ENCODE results near the gene MRPL55. TPM values are rescaled to one million over a fixed set of nuclear protein-coding genes. Genes with fewer than 3 reads are reported as not detected.

The MRPL55 gene
- total and polyA plus RNA-seq, 2 of the 4 experiments (the other 2 are of a cell fraction): 48.9 to 95.4 TPM

DNA sequence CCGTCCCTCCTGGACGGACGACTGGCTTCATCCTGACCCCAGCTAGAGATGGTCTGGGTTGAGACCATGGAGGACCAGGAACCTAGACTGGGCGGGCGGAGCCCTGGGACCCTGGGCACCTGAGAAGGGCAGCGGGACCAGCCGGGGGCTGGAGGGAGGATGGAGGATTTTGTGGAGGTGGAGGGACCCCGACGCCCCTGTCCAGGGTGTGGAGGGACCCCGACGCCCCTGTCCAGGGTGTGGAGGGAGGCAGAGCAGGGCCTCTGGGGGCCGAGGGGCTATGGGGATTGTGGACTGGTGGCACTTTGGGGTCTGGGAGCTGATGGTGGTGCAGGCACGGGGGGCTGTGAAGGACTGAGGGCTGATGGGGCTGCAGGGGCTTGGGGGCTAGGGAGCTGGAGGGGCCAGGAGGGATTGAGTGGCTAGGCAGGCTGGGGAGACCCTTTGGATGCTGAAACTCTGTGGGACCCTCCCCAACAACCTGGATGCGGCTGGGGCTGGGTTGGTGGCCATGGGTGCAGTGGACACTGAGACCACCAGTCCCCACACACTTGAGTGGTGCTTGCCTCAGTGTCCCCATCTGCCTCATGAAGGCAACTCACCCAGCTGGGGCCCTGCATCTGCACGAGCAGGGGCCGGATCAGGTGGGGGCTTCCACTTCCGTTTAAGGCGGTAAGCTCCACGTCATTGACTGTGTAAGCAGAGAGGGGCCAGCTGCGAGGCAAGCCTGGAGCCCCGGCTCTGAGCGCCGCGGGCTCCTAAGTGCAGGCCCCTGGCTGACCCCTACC is 48.0 kb upstream of the MRPL55 start (continued):
- TF ChIP-seq BHLHE40 (IDR thresholded peaks at IDR 0.05; ENCODE audit: low read depth, low read length): no peak

DNA sequence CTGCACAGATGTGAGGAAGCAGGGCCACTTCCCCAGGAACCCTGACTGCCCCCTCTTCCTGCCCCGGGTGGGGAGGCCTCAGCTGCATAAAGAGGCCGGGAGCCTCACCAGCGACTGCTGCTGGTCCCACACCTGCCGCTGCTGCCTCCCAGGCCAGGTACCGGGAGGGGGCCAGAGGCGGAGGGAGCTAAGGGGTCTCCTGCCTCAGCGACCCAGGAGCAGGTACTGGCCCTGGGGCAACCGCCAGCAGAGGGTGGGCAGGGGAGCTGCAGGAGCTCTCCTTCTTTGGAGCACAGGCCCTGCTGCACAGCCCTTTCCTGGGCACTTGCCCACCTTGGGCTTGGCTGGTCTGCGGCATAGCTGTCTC is 47.4 kb upstream of the MRPL55 start:
- BruUV-seq (replicated peaks): no TSS peak
- Histone ChIP-seq H3K36me3 (ENCODE audit: control insufficient read depth, insufficient read depth, low read length) (no peaks in the 10 kb centered on the region), H3K4me1 (ENCODE audit: control insufficient read depth, insufficient read depth, low read length) (peaks cover 2% of the 10 kb centered on the region; the same call in 1 of the 2 replicates), H3K9ac (ENCODE audit: low read depth, low read length) (no peak overlapping the region), H4K91ac (ENCODE audit: insufficient read depth, low read depth, low read length) (no peak overlapping the region), H3K9me3 (ENCODE audit: control insufficient read depth, insufficient read depth, low read length) (no peaks in the 10 kb centered on the region), H3K18ac (ENCODE audit: low read depth, low read length) (no peak overlapping the region), H3K56ac (ENCODE audit: extremely low read depth, insufficient read depth, low read length) (no peak overlapping the region), H3K23ac (ENCODE audit: low read depth, low read length) (no peak overlapping the region), H3K9me1 (ENCODE audit: insufficient read depth, low read length) (peaks cover 12% of the 10 kb centered on the region; the same call in 1 of the 2 replicates), H2AFZ (replicated peaks; ENCODE audit: low read length, poor library complexity) (no peak overlapping the region), H3K14ac (replicated peaks; ENCODE audit: low read depth, low read length) (no peak overlapping the region), H2AK5ac (ENCODE audit: low read depth, low read length) (no peak overlapping the region), H3K27me3 (ENCODE audit: control insufficient read depth, insufficient read depth, low read length) (no peaks in the 10 kb centered on the region), H4K5ac (ENCODE audit: low read depth, low read length) (no peak overlapping the region), H3K27ac (ENCODE audit: insufficient read depth, low read length) (no peak overlapping the region), H3K4ac (ENCODE audit: low read depth, low read length) (no peak overlapping the region), H4K20me1 (ENCODE audit: insufficient read depth, low read length) (no peaks in the 10 kb centered on the region; the same call in 1 of the 2 replicates), H2BK15ac (ENCODE audit: low read depth, low read length) (no peak overlapping the region), H2AK9ac (replicated peaks; ENCODE audit: low read depth, low read length, poor library complexity) (no peak overlapping the region), H2BK5ac (ENCODE audit: low read depth, low read length, poor library complexity, severe bottlenecking) (no peak overlapping the region), H3K79me1 (ENCODE audit: low read depth in 1 of 2, low read length in 2 of 2) (peaks cover 5 to 18% of the 10 kb centered on the region in 2 experiments; a peak in 3 of 4 replicates), H2BK20ac (ENCODE audit: low read depth, low read length) (no peak overlapping the region), H3K4me3 (ENCODE audit: insufficient read depth, low read depth, low read length) (no peak overlapping the region), H3K4me2 (ENCODE audit: low read depth, low read length) (no peak overlapping the region), H4K8ac (ENCODE audit: low read depth in 2 of 2, low read length in 2 of 2) (no peak overlapping the region), H2BK120ac (ENCODE audit: low read depth, low read length) (no peak overlapping the region)
- in situ Hi-C loops (cut with MboI; ENCODE audit: low sequenced_read_pairs) (no loop called here), dilution Hi-C loops (cut with HindIII; ENCODE audit: low sequenced_read_pairs, unreplicated experiment) (no loop called here), intact Hi-C loops (cut with micrococcal nuclease) (no loop called here)
- ChIA-PET CTCF (no interaction called here), POLR2A (ENCODE audit: unreplicated experiment) (no interaction called here)
- DNase-seq (no peak), ATAC-seq (ENCODE audit: low read depth) (no peak)
- whole genome bisulfite sequencing, 2 experiments (ENCODE audit: extremely low coverage in 2 of 2, insufficient read length in 1 of 2): 100% methylated on average over 2 of the region's 9 CpGs; no CpG with 5 or more reads in 1 of the 2 experiments
- TF ChIP-seq NFE2L2 (IDR thresholded peaks at IDR 0.05; ENCODE audit: low read depth, low read length) (no peak), POLR2A (IDR thresholded peaks at IDR 0.05; ENCODE audit: low read depth, low read length) (no peak), MAZ (IDR thresholded peaks at IDR 0.05; ENCODE audit: borderline replicate concordance, low read depth, low read length) (no peak), MAFK (IDR thresholded peaks at IDR 0.05; ENCODE audit: low read depth, low read length) (no peak), BHLHE40 (IDR thresholded peaks at IDR 0.05; ENCODE audit: low read depth, low read length) (no peak), RAD21 (IDR thresholded peaks at IDR 0.05; ENCODE audit: low read length) (no peak), RFX5 (IDR thresholded peaks at IDR 0.05; ENCODE audit: low read depth, low read length) (no peak), MXI1 (IDR thresholded peaks at IDR 0.05; ENCODE audit: borderline replicate concordance, low read depth, low read length) (no peak), CHD1 (IDR thresholded peaks at IDR 0.05; ENCODE audit: low read depth, low read length) (no peak), RCOR1 (IDR thresholded peaks at IDR 0.05; ENCODE audit: insufficient replicate concordance, low read length) (no peak), FOS (IDR thresholded peaks at IDR 0.05; ENCODE audit: low read depth, low read length) (no peak), CEBPB (IDR thresholded peaks at IDR 0.05; ENCODE audit: low read depth, low read length) (no peak), SMC3 (IDR thresholded peaks at IDR 0.05; ENCODE audit: low read depth, low read length) (no peak)
- TF ChIP-seq, protein P1, sequence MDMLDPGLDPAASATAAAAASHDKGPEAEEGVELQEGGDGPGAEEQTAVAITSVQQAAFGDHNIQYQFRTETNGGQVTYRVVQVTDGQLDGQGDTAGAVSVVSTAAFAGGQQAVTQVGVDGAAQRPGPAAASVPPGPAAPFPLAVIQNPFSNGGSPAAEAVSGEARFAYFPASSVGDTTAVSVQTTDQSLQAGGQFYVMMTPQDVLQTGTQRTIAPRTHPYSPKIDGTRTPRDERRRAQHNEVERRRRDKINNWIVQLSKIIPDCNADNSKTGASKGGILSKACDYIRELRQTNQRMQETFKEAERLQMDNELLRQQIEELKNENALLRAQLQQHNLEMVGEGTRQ (IDR thresholded peaks at IDR 0.05; ENCODE audit: low read depth, low read length): no peak
- TF ChIP-seq, protein P2, sequence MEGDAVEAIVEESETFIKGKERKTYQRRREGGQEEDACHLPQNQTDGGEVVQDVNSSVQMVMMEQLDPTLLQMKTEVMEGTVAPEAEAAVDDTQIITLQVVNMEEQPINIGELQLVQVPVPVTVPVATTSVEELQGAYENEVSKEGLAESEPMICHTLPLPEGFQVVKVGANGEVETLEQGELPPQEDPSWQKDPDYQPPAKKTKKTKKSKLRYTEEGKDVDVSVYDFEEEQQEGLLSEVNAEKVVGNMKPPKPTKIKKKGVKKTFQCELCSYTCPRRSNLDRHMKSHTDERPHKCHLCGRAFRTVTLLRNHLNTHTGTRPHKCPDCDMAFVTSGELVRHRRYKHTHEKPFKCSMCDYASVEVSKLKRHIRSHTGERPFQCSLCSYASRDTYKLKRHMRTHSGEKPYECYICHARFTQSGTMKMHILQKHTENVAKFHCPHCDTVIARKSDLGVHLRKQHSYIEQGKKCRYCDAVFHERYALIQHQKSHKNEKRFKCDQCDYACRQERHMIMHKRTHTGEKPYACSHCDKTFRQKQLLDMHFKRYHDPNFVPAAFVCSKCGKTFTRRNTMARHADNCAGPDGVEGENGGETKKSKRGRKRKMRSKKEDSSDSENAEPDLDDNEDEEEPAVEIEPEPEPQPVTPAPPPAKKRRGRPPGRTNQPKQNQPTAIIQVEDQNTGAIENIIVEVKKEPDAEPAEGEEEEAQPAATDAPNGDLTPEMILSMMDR (conservative IDR thresholded peaks at IDR 0.05; ENCODE audit: low read depth, low read length): no peak
